ELR (cell line): Measurements from ENCODE around the gene BMPR1A.
"Not testable (repeated sequence)": the region's sequence is repeated elsewhere in the genome, so short reads cannot be mapped to it uniquely, and the experiment has no call there.

Experiments
- DNase-seq: peaks from one replicate; pipeline ENCODE4 v3.0.0-alpha.2; 2015; ENCODE audit warnings: low read depth

Gene BMPR1A

DNA sequence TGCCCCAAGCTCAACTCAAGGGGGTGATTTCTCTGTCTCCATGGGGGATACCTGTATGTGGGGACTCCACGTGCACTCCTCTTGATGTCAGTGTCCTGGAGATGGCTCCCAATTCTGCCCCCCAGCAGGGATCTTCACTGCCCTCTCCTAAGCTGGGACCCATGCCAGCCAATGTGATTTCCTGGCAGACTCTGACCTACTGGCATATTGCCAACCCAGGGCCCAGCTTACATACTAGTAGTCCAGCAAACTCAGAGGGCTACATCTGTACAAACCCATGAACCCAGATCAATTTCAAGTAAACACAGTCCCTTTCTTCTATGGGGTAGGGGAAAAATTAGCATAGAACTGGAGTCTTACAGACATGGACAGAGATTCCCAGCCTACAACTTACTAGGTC is 26.2 kb upstream of the BMPR1A start:
- DNase-seq = no peak

DNA sequence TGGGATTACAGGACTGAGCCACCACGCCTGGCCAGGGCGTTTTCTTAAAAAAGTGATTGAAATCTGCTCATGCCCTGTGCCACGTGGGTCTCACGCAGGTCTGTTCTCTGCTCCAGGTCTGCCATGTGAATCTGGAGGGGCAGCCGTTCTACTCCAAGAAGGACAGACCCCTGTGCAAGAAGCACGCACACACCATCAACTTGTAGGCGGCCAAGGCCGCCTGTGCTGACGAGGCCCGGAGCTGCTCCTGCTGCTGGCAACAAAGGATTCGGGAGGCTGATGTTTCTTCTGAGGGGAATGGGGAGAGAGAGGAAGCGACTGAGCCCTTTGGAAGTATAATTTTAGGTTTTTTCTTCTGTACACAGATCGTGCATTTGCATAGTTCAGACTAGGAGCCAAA is 23.6 kb upstream of the BMPR1A start:
- no peak for DNase-seq

DNA sequence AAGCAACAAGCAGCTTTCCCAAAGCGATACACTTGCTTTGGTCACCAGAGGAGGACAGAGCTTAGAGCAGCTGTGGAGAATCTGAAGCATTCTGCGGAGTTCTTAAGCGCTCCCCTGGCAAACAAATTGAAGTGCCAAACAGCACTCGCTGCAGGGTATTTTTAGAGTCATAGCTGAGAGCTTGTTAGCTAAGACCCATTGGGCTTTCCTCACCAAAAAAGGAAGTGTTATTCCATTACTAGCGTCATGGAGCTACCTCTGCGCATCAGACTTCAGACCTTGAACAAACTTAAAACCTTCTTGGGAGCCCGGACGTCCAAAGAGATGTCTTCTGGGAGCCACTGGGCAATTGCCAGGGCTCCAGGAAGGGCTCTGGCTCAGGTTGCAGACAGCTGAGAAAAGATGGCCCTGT is 23.2 kb upstream of the BMPR1A start:
- DNase-seq = no peak

DNA sequence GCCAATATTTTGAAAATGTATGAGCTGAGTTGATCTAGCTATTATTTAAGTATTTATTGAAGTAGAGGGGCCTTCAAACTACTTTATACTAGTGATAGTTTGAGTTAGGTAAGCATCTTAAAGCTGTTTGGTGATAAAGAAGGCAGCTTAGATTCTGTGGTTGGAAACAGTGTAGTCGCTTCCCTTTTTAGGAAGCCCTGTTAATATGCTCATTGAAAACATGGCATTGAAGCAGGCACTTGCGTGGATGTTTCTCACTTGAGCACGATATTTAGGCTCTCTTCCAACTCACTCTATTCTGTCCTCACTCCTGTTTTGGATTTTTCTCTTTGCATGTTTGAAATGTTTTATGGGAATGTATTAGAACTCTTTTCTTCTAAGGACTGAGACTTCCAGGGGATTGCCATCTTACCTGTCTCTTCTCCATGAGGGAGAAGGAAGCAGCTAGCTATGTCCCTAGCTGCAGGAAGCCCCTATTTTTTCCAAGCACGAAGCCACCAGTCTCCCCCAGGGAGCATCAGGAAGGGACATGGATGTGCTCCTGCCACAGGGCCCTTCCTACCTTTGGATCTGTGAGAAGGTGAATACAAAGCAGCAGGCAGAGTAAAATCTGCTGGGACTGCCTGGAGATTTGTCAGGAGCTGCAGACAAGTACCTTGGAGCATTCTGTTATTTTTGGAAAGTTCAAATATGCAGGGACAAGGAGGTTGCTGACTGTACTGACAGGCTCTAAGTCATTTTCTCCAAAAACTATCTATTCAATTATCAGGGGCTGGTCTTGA is 22.0 kb upstream of the BMPR1A start:
- no peak for DNase-seq

DNA sequence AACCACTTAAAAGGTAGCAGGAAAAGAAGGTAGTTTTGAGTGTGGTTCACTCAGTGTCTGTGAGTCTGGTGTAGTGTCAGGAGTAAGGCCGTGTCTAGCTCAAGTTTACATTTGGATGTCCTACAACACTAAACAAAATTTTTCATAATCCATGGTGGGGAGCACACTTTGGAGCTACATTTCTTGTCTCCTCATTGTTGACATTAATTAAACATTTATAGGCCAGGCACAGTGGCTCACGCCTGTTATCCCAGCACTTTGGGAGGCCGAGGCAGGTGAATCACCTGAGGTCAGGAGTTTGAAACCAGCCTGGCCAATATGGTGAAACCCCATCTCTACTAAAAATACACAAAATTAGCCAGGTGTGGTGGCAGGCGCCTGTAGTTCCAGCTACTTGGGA is 21.1 kb upstream of the BMPR1A start:
- DNase-seq = not testable (repeated sequence)

DNA sequence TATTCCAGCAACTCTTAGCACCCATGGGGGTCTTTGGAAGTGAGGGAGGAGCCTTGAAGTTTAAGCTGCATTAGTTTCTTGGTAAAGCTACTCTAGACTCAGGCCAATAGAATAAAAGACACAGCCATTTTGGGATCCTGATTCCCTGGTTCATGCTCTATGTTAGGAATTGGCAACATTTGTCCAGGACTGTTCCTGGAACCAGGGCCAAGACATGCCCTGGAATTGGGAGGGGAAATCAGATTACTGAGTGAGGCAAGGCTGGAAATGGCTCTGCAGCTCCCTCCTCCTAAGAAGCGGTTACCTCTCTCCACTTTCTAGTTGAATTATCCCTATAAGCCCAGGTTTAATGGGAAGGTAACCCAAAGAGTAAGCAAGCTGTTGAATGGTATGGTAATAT is 14.2 kb upstream of the BMPR1A start:
- no peak for DNase-seq

DNA sequence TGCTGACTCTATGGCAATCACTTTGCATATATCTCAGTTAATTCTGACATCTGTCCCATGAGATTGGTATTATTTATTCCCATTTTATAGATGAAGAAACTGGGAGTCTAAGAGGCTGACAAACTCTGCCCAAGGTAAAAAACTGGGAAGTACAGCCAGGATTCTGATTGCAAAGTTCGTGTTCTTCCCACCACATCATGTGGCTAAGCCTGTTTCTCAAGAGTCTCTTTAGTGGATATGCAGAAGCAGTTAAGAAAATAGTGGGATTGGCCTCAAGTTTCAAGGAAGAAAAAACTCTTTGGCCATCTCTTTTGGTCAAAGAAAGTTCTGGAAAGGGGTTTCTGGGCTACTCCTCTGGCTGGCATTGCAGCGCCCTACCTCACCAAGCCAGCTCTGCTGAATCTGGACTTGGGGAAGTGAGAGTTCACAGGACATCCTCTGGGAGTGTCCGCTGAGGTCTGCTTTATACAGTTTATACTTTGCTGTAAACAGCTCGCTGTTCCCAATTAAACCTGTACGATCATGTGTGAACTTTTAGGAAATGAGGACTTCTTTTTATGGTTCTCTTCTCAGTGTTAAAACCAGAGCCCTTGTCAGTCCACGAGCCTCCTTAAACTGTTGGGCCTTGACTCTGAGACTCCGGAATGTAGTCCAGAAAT is 12.2 kb upstream of the BMPR1A start:
- DNase-seq = no peak

DNA sequence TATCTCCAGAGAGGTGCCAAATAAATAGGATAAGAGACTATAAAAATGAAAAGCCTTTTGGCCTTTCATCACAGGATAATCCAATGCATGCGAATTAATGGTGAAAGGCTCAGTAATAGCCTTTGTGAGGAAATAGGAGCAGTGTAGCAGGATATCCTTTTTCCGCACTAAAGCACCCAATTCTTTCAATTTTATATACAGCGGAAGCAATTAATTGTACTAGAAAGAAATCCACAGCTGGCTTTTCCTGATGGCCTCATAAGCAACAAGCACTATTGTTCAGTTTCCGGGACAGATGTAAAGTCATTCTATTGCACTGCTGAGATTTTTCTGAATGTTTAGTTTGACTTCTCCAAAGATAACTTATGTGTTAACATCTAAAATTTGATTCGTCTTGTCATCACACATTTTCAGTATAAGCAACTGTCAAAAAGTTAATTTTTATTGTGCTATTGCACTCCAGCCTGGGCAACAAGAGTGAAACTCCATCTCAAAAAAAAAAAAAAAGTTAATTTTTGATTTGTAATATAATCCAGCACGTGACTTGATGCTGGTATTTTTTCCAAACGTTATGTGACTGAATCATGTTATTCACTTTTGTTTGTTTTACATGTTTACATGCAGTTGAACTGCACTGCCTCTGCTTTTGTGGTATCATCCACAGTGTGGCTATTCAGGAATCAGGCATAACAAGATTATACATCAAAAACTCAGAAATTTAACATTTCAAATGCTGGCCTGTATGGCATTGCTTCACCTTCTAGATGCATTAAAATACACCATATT is 8.4 kb upstream of the BMPR1A start:
- DNase-seq = no peak

DNA sequence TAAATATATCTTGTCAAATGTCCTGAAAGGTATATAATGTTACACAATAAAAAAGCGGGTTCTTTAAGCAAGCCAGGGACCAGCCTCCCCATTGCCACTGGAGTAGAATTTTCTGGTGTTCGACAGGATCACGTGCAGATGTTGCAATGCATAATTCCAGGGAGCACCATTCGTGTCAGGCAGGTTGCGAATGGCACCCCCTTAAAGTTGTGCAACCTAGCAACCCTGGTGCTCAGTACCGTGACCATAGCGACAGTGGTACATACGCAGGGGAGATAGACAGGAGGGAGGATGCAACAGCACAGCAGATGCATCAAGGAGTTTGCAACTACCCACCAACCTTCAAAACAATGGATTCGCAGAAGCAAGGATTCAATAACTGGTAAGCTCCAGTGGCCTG is 6.6 kb upstream of the BMPR1A start:
- no peak for DNase-seq

DNA sequence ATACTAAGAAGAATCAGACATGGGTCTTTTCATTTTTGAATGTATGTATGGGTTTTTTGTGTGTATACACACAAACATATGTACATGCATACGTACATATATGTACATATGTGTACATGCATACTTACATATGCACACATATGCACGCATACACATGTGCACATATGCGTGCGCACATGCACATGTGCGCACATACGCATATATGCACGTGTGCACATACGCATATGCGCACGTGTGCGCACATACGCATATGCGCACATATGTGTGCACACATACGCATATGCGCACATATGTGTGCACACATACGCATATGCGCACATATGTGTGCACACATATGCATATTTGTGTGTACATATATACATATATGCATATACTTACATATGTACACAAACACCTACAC is 4.9 kb upstream of the BMPR1A start:
- no peak for DNase-seq

DNA sequence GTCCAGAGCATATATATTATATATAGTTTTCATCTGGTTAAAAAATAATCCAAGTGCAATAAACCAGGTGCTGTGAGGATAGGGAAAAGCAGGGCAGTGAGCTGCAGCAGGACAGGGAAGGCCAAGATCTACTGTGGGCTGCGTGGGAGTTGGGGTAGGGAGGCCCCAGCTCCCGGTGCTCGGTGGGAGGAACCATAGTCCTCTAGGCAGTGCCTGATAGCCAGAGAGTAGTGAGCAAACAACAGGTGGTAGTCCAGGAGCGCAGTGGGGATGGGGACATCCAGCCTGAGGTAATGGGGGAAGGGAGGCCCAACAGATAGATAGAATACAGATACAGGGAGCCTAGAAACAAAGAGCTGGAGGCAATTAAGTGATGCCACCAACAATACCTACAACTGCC is 4.1 kb upstream of the BMPR1A start:
- no peak for DNase-seq

DNA sequence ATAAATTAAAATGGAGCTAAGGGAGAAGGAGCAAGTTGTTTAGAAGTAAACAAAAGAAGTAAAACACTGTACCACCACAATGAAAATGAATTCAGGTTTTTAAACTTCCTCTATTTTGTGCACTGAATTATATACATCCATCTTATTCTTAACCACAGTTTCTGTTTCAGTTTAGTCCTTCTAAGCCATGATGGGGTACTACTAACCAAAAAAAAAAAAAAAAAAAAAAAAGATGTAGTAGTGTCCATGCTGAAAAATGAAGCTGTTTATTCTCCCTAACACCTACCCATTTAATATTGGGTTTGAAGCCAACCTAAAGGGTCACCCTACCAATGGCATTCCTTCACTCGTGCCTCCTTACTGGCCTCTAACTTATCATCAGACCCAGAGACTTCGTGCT is 3.4 kb upstream of the BMPR1A start:
- no peak for DNase-seq

DNA sequence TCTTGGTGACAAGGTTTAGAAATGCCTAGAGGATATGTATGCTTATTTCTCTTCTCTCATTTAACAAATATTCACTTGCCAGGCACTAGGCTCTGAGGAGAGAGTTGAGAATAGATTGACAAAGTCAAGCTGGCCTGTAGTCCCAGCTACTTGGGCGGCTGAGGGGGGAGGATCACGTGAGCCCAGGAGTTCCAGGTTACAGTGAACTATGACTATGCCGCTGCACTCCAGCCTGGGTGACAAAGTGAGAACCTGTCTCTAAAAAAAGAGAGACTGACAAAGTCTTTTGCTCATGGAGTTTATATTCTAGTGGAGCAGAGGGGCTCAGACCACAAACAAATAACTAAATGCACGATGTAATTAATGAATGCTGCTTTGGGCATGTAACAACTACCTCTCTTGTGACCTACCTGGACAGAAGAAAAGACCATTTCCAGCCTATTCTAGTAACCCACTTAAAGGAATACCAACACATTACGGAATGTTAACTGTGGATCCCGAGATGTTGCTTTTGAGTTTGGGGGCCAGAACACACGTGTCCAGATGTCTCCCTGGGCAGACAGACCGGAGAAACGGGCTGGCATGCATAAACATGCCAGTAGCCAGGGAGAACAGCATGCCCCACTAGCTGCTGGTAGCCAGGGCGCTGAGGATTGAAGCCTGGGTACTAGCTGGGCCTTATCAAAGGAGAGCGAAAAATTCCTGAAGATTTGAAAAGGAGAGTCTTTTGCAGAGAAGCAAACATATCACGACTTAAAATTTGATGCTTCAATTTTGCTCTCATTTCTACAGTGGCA is 2.6 kb upstream of the BMPR1A start:
- DNase-seq = no peak

DNA sequence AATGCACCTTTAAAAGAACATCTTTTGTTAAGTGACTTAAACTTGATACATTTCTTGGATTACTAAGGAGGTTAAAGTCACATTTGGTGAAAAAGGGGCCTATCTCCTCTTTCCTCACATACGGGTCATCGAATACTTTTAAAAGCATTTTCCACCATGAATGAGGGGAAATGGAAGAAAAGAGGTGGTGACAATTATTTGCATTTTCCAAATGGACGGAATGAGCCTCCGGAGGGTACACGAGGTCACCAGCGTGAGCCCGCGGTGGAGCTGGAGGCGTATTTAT is 1.0 kb upstream of the BMPR1A start:
- DNase-seq = no peak

DNA sequence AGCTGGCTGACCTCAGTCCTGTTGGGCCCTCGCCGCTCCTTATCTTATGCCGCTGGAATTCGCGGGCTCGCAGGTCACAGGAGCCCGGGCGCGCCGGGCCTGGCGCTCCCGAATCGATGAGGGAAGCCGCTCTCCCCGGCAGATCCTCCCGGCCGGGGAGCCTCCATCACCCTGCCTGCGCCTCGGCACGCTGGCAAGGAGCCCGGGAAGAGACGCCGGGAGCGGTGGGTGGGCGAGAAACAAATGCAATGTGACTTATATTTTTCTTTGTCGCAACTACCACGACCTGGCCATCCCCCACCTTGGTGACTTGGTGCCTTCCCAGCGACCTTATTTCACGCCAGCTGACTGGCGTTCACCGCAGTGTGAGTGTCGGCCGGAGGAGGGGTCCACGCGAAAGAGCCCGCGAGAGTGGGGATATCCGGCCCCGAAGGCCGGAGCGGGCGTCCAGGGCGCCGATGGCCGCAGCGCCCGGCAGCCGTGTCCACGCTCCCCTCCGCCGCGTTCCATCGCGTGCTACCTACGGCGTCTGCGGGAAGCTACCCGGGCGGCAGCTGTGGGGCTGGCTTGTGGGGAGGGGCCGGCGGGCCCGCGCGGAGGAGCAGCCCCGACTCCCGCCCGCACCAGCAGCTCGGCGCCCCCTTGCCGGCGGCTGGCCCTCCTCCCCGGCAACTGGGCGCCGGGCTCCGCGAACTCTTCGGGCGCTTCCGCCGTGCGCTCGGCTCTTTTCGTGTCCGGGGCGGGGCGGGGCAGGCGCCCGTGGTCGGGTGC is 494 bp upstream of the BMPR1A start:
- DNase-seq = peak; percentile 93

DNA sequence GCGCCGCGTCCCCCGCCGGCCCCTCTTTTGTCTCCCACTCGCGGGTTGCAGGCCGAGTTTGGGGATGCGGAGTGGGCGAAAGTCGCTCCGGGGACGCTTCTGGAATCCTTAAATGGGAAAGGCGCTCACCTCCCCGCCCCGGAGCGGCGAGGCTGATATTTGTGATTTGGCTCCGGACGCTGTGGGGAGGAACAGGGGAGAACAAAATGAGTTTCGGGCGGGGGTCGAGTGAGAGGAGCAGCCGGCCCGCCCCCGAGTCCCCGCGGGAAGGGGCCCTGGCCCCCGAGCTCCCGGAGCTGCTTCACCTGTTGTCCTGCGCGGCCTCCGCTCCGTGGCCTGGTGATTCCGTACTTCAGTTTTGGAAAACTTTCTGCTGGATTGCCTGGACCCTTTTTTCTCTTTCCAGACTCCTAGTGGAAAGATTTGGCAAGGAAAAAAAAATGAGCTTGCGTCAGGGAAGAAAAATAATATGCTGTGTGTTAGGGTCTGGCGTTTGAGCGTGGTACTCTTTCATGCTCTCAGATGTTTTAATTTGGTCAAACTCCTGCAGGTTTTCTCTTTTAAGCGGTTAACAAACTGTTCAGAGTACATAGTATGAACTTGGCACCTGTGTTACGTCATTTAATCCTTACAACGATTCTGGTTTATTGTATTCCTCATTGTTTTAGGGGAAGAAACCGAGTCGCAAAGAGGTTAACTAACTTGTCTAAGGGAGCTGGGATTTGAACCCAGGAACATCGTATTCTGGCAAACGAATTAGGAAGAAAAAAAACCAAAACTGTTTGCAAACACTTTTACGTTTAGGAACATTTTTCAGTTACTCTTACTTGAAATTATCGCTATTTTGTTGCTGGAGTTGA is 924 bp downstream of the BMPR1A start:
- peak; percentile 82 for DNase-seq

DNA sequence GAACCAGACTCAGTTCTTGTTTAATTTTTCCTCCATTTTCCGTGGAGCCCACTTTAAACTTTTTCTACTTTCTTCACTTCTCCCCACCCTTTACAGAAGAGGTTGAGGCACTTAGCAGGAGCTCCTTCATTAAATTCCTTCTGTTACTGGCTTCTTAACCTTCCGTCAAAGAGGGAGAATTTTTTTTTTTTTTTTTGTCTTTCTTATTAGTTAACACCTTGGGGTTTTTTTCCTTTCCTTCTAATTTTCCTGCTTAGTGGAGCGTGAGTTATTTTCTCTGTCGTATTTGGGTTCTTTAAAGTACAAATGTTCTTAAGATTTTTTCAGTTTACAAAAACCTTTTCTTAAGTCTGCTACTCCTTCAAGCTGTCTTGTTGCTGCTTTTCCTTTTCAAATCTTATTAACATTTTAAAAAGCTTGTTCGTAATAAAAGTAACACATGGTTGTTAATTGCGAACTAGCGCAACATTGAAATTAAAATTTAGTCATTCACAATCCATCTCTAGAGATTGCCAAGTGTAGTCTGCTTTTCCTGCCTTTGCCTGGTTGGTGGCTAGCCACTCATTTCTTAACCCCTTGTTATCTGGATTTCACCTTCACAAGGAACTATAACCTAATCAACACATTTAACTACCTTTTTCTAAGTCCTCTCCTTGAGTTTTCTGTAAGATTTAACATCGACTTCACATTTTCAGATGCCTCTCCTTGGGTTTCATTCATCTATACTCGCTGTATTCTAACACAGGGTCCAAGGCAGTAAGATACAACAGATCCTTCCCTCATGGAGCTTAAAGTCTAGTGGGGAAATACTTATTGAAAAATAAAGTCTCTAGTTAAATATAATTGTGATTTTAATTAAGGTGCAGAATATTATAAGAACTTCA is 2.0 kb downstream of the BMPR1A start:
- peak; percentile 48 for DNase-seq

DNA sequence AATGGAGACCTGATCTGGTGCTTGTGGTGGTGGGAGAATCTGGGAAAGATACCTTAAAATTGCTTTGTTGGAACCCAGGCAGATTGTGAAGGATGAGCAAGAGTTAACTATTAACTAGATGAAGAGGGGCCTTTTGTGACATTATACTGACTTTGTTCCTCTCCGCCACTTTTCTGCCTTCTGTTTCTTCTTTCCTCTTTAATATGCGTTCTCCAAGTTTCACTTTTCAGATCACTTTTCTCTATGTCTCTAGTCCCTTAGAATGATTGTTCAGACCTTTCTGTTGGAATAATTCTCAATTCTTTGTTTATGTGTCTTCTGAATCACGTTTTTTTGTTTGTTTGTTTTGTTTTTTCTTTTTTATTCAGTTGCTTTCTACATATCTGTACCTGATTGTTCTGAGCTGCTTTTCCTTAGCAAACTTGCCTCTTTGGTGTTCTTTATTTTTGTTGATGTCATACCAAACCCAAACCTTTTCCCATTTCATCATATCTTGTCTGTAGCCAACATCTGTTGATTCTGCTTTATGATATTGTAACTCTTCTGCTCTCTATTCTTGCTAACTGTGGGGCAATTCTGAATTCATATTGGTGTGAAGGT is 2.8 kb downstream of the BMPR1A start:
- DNase-seq = peak; percentile 10

DNA sequence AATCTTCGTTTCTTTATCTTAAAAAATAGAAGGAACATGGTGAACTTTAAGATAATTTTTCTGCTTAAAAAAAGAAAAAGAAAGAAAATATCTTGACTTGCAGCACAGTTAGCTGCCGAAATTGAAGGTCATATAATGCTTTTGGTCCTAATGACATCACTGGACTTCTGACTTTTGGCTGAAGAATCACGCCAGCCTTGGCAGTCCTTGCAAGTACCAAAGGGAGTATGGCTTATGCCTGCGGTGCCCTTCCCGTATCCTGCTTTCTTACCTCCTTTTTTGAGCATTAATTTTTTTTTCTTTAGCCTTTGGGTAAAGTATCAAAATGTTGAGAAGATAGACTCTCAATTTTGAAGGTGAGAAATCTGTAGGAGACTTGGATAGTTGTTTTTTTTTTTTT is 7.0 kb downstream of the BMPR1A start:
- no peak for DNase-seq
